OCI-LY3 (cell line): ENCODE data around the gene PALM3.

Source experiments
- H2AFZ ChIP-seq: fragments of 200-600, 300-600 bp; shearing (Covaris generic); 2 replicates; pipeline ENCODE4 v1.6.0; 2014; ENCODE audit warnings: antibody characterized with exemption, low read depth, low read length
- H3K27ac ChIP-seq: fragments of 200-600, 300-600 bp; sonication (generic); 2 replicates; pipeline ENCODE4 v1.5.1; 2014; ENCODE audit warnings: mild to moderate bottlenecking, low read length, moderate library complexity, mixed read lengths
- H3K27me3 ChIP-seq: fragments of 200-600, 300-600 bp; sonication (generic); 2 replicates; pipeline ENCODE4 v1.6.1; 2014; ENCODE audit warnings: low read depth, low read length, mixed read lengths
- H3K36me3 ChIP-seq: fragments of 200-600, 300-600 bp; sonication (generic); replicated peaks from 2 replicates; pipeline ENCODE3; 2014; ENCODE audit warnings: low read depth, low read length, mixed read lengths
- H3K4me1 ChIP-seq: fragments of 300-600, 200-600 bp; sonication (generic); 2 replicates; pipeline ENCODE4 v1.6.1; 2014; ENCODE audit warnings: low read length, mixed read lengths
- H3K4me2 ChIP-seq: fragments of 200-600, 300-600 bp; sonication (generic); 2 replicates; pipeline ENCODE4 v1.6.1; 2014; ENCODE audit warnings: low read length, mixed read lengths
- H3K4me3 ChIP-seq: fragments of 300-600, 200-600 bp; sonication (generic); 2 replicates; pipeline ENCODE4 v1.5.1; 2014; ENCODE audit warnings: antibody characterized with exemption, mild to moderate bottlenecking, low read length, moderate library complexity
- H3K79me2 ChIP-seq: fragments of 300-600, 200-600 bp; shearing (Covaris generic); 2 replicates; pipeline ENCODE4 v1.6.1; 2014; ENCODE audit warnings: mild to moderate bottlenecking, low read length, mixed read lengths
- H3K9ac ChIP-seq: fragments of 300-600, 200-600 bp; shearing (Covaris generic); 2 replicates; pipeline ENCODE4 v1.6.0; 2014; ENCODE audit warnings: mild to moderate bottlenecking, low read length, moderate library complexity
- H3K9me3 ChIP-seq: fragments of 200-600, 300-600 bp; shearing (Covaris generic); 2 replicates; pipeline ENCODE4 v1.6.1; 2014; ENCODE audit warnings: low read length, mixed read lengths; ENCODE audit not compliant: insufficient read depth
- H4K20me1 ChIP-seq: fragments of 200-600, 300-600 bp; sonication (generic); 2 replicates; pipeline ENCODE4 v1.6.1; 2016; ENCODE audit warnings: low read length, mixed read lengths; ENCODE audit not compliant: insufficient read depth
- EZH2phosphoT487 ChIP-seq: fragments of 200-600 bp; shearing (Covaris generic); IDR thresholded peaks from 2 replicates; pipeline ENCODE4 v1.6.1; 2018; ENCODE audit warnings: antibody characterized with exemption, mixed run types, low read depth
- TF ChIP-seq, protein P1 (sequence below): fragments of 200-600, 300-600 bp; sonication (generic); IDR thresholded peaks from 2 replicates; pipeline ENCODE4 v1.5.1; 2014; ENCODE audit warnings: antibody characterized with exemption, low read length, low read depth

PALM3 gene

DNA sequence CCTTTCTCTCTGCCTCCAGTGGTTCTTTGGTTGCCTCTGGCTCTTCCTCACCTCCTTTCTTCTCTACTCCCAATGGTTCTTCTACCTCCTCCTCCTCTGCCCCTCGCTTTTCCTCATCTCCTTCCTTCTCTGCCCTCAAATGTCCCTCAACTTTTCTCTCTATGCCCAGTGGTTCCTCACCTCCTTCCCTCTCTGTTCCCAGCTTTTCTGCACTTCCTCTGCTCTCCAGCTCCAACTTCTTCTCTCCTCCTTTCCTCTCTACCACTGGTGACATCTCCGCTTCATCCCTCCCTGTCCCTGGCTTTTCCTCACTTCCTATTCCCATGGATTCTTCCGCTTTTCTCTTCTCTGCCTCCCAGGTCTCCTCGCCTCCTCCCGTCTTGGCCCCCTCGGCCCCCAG lies 7.8 kb downstream of the PALM3 start:
- no peak overlapping the region for H3K4me3 ChIP-seq
- 0 out of 2 replicates have a peak, but pooled peaks cover 2% of the 10 kb centered on the region for H3K4me1 ChIP-seq
- H3K79me2 ChIP-seq: no peaks in the 10 kb centered on the region
- peaks cover 8% of the 10 kb centered on the region; the same call in 1 of the 2 replicates for H3K27me3 ChIP-seq
- H3K36me3 ChIP-seq: peaks cover 15% of the 10 kb centered on the region
- H3K4me2 ChIP-seq: no peak overlapping the region
- H3K9ac ChIP-seq: no peak overlapping the region
- H2AFZ ChIP-seq: no peak overlapping the region
- H3K9me3 ChIP-seq: no peaks in the 10 kb centered on the region
- no peak for TF ChIP-seq EZH2phosphoT487
- TF ChIP-seq, protein P1, sequence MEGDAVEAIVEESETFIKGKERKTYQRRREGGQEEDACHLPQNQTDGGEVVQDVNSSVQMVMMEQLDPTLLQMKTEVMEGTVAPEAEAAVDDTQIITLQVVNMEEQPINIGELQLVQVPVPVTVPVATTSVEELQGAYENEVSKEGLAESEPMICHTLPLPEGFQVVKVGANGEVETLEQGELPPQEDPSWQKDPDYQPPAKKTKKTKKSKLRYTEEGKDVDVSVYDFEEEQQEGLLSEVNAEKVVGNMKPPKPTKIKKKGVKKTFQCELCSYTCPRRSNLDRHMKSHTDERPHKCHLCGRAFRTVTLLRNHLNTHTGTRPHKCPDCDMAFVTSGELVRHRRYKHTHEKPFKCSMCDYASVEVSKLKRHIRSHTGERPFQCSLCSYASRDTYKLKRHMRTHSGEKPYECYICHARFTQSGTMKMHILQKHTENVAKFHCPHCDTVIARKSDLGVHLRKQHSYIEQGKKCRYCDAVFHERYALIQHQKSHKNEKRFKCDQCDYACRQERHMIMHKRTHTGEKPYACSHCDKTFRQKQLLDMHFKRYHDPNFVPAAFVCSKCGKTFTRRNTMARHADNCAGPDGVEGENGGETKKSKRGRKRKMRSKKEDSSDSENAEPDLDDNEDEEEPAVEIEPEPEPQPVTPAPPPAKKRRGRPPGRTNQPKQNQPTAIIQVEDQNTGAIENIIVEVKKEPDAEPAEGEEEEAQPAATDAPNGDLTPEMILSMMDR: no peak
- H3K27ac ChIP-seq: no peak overlapping the region
- no peaks in the 10 kb centered on the region for H4K20me1 ChIP-seq

GRCh38 chr19:14053500-14053899 lies 8.4 kb downstream of the PALM3 start:
- Histone ChIP-seq H3K27me3 (peaks cover 5% of the 10 kb centered on the region; the same call in 1 of the 2 replicates), H3K4me3 (no peak overlapping the region), H2AFZ (no peak overlapping the region), H3K4me1 (no peaks in the 10 kb centered on the region), H3K36me3 (peaks cover 15% of the 10 kb centered on the region), H4K20me1 (no peaks in the 10 kb centered on the region), H3K27ac (no peak overlapping the region), H3K79me2 (no peaks in the 10 kb centered on the region), H3K9me3 (no peaks in the 10 kb centered on the region), H3K4me2 (no peak overlapping the region), H3K9ac (no peak overlapping the region)
- TF ChIP-seq EZH2phosphoT487: no peak
- TF ChIP-seq, protein P1: no peak

DNA sequence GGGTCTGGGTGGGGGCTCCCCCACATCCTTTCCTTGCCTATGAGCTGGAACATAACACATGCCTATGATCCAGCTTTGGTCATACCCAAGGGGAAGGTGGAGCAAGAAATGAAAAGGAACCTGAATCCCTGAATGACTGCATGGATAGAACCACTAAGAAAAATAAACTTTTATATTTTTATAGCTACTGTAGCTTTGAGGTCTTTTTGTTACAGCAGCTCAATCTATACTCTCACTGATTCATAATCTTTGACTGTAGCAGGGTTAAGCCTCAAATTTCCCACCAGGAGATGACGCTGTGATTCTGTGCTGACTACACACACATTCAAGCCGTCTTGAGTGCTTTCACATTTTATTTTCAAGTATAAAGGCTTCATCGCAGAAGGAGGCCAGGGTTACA lies 8.8 kb downstream of the PALM3 start:
- H4K20me1 ChIP-seq: no peaks in the 10 kb centered on the region
- H2AFZ ChIP-seq: no peak overlapping the region
- no peak overlapping the region for H3K4me3 ChIP-seq
- no peak overlapping the region for H3K4me2 ChIP-seq
- no peaks in the 10 kb centered on the region for H3K79me2 ChIP-seq
- no peak for TF ChIP-seq EZH2phosphoT487
- TF ChIP-seq, protein P1: no peak
- H3K36me3 ChIP-seq: peaks cover 18% of the 10 kb centered on the region
- H3K9ac ChIP-seq: no peak overlapping the region
- H3K9me3 ChIP-seq: no peaks in the 10 kb centered on the region
- H3K27ac ChIP-seq: no peak overlapping the region
- no peaks in the 10 kb centered on the region for H3K4me1 ChIP-seq
- H3K27me3 ChIP-seq: no peaks in the 10 kb centered on the region; the same call in 1 of the 2 replicates

DNA sequence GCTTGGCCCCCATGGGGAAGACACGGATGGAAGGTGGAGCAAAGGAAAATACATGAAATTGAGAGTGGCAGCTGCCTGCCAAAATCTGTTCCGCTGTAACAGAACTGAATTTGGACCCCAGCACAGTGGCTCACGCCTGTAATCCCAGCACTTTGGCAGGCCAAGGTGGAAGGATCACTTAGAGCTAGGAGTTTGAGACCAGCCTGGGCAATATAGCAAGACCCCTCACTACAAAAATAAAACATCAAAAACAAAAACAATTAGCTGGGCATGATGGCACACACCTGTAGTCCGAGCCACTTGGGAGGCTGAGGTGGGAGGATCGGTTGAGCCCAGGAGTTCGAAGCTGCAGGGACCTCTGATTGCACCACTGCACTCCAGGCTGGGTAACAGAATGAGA lies 9.4 kb downstream of the PALM3 start:
- no peak overlapping the region for H3K4me3 ChIP-seq
- H3K36me3 ChIP-seq: peaks cover 18% of the 10 kb centered on the region
- no peaks in the 10 kb centered on the region for H3K27me3 ChIP-seq
- H3K4me1 ChIP-seq: no peaks in the 10 kb centered on the region
- no peak overlapping the region for H3K4me2 ChIP-seq
- no peak overlapping the region for H2AFZ ChIP-seq
- H3K9me3 ChIP-seq: no peaks in the 10 kb centered on the region
- H4K20me1 ChIP-seq: no peaks in the 10 kb centered on the region
- TF ChIP-seq EZH2phosphoT487: no peak
- TF ChIP-seq, protein P1: no peak
- H3K27ac ChIP-seq: no peak overlapping the region
- no peak overlapping the region for H3K9ac ChIP-seq
- no peaks in the 10 kb centered on the region for H3K79me2 ChIP-seq
